ENCODE measurements around the gene OPCML.

The OPCML gene

GRCh38 chr11:132971351-132971750 lies 561.0 kb downstream of the OPCML start:
- DNase-seq = no peak

DNA sequence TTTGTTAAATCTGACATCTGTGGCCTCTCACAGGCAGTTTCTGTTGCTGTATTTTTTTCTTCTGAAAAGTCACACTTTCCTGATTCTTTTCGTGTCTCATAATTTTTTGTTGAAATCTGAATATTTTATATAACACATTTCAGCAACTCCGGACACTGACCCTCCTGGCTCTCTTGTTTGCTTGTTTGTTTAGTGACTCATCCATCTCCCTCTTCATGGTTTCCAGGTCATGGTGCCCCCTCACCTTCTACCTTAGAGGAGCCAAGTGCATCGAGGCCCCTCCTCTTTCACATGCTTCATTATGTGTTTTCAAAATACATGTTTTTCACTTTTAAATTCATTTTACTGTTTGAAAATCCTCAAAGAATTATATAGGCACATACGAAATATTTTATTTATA lies 562.4 kb downstream of the OPCML start:
- no peak for DNase-seq

- DNase-seq = no peak
Observed at GRCh38 chr11:132962041-132962440, 570.3 kb downstream of the OPCML start.

GRCh38 chr11:132961453-132961852 lies 570.8 kb downstream of the OPCML start:
- DNase-seq = no peak

GRCh38 chr11:132960273-132961078 lies 571.8 kb downstream of the OPCML start:
- DNase-seq = no peak

DNA sequence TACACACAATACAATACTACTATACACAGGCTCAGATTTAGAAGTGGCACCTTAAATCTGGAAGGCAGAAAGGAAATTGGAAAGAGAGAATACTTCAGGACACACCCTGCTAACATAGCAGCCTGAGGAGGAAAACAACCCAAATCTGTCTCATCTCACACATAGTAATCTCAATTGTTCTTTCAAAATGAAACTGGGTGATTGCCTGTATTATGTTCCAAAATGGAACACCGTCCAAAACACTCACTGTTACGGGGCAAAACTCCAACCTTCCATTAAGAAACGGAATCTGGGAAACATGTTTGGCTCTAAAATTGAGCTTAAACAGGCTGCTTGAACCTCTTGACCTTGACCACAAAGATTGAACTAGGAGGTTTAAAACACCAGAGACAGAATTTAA lies 572.6 kb downstream of the OPCML start:
- no peak for DNase-seq

GRCh38 chr11:132957881-132958280 lies 574.4 kb downstream of the OPCML start:
- no peak for DNase-seq

GRCh38 chr11:132948252-132948651 lies 584.0 kb downstream of the OPCML start:
- DNase-seq = no peak

- DNase-seq = no peak
Observed at GRCh38 chr11:132944569-132944944, 587.7 kb downstream of the OPCML start.

GRCh38 chr11:132943706-132944568 lies 588.4 kb downstream of the OPCML start:
- DNase-seq = no peak

DNA sequence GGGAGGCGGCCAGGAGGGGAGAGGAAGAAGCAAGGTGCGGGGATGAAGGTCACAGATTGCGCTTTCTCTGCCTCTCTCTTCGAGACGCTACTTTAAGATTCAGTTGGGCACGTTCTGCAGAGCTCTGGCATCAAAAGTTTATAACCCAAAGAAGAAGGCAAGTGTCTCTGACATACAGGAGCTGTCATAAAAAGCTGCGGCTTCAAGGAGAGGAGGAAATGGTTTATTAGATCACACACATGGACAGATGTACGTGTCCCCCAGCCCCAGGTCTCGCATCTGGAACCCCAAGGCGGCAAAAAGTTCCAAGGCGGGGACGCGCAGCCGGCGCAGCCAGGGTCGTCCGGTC lies 589.0 kb downstream of the OPCML start:
- DNase-seq = no peak

DNA sequence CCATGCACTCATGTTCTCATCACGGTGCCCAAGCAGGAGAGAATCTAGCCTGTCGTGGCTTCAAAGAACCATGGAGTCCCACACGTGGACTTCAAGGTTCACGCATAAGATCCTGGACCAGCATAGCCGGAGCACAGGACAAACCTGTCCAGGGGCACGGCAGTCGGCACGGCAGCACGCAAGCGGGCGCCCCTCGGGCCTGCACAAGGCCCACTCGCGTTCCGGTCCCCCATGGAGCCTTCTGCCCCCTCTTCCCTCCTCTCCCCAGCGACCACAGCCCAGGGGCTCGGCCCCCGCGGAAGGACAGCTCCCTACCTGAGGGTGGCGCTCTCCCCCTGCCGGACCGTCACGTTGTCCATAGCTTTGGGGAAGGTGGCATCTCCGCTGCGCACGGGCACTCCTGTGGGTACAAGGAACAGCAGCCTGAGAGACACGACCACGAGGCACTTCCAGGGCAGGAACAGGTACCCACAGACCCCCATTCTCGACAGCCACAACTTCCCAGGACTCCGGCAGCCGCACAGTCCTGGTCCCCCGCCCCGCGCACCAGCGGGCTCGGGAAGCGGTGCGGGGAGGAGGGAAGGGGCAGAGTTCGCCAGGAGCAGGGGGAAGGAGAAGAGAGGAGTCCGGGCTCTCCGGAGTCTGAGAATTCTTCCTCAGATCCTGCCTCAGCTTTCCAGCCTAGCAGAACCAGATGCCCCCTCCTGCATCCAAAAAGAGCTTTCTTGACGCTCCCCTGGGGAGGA lies 589.5 kb downstream of the OPCML start:
- DNase-seq = no peak

GRCh38 chr11:132941761-132942160 lies 590.5 kb downstream of the OPCML start:
- no peak for DNase-seq

GRCh38 chr11:132941024-132941646 lies 591.2 kb downstream of the OPCML start:
- DNase-seq = no peak

DNA sequence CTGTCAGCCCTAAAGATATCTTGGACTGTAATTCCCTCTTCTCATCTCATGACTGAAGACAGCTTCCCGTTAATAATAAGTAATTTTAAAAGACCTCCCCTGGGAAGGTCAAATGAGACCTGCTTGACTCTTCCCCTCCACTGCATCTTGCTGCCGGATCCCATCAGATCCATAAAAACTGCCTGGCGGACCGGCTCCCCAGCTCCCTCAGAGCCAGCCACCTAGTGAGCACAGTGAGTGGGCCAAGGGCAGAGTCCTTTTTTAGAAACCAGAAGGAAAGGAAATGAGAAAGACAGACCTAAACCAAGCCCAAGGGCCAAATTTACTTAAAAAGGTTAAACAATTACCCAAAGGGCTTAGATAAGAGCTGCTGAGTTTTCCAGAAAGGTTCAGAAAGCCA lies 595.3 kb downstream of the OPCML start:
- DNase-seq = no peak

DNA sequence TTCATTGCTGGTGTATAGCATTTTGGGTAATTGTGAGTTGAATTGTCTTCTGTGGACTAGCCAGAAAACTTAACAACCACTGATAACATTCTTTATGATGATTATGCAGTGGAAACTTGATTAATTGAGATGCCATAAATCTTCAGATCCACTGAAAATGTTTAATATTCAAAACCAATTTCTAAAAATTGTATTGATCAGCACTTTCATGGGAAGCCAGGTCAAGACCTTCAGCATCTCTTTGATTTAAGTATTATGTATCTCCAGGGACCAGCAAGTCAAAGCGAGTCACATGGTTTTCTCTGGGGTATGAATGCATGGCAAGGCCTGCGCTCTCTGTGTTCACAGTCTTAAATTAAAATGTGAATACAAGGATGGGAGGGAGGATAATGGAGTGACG lies 596.9 kb downstream of the OPCML start:
- no peak for DNase-seq

GRCh38 chr11:132933703-132934102 lies 598.6 kb downstream of the OPCML start:
- DNase-seq = no peak

- no peak for DNase-seq
Observed at GRCh38 chr11:132925825-132926469, 606.4 kb downstream of the OPCML start.

DNA sequence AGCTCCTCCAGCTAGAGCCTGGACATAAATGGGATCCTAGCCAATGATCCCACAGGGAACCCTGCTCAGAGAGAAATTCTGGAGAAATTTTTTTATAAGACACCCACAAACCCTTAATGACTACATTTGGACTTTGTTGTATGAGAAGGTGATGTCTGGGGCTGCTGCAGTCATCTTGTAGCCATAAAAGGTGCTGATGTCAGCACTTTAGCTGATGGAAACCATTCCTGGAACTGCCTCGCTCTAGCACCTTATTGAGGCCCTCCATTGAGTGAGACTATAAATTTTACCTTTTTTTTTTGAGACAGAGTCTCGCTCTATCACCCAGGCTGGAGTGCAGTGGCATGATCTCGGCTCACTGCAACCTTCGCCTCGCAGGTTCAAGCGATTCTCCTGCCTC lies 610.7 kb downstream of the OPCML start:
- DNase-seq = no peak

DNA sequence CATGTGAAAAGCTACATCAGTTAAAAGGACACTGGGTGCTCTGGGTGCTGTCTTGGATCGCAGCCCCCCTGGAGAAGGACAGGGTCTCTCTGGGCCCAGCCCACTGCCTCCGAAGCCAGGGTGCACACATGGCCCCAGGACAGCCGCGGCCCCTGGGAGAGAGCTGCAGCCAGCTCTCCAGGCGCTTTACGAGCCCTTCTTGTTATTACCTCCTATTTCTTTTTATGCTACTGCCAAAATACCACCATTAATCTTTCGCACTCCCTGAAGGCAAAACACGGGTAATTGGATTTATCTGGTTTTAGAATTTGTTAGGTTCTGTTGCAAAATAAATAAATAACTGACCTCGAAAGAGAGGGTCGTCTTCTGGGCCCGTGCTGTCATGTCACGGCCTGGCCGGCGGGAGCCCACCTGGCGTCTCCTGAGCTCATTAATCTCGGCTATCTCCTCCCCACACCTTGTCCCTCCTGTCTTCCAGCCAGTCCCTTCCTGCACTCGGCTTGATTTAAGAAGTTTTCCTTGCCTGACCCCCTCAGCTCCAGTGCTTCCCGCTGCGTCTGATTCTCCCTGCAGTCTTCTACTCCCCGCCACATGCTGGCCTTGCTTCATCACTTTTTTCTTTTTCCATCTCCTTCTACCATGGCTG lies 611.7 kb downstream of the OPCML start:
- no peak for DNase-seq

DNA sequence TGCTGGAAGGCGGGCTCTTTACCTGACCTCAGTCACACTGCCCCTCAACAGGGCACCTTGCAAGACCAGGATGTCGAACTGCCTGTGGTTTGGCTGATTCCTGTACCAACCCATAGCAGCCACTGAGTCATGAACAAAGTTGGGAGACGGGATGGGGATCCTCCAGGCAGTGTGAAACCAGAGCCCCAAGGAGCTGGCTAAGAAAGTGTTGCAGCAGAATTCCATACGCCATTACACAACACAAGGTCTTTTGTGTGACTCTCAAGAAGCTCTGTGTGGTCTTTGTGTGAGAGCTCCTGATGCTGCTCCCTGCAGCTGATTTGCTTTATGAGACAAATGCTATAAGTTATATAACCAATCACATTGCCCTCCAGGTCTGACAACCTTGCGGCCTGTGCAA lies 617.7 kb downstream of the OPCML start:
- no peak for DNase-seq

DNA sequence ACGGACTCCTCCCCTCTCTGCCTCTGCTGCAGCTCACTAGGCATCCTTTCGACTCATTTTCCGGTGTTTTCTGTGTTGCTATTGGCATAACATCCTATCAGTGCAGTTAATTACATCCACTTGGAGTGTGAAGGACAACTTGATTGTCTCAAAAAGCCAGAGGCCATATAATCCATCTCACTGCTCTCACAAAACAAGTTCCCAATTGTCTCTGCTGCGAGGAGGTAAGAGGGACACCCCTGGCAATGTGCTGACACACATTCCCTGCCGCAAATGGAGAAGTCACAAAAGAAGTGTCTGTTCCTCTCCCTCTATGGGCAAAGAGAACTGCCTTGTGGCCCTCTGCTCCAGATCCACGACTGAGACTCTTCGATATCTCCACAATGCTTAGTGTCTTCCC lies 618.4 kb downstream of the OPCML start:
- DNase-seq = no peak

Data from GDM1 (cell line).